HG03064 (cell line): ENCODE results near the gene CTNNBL1.

ENCODE experiments used
- ATAC-seq: cut with Tn5 transposase; IDR thresholded peaks from one replicate; pipeline ENCODE4 v1.9.1; 2021; ENCODE audit warnings: low read depth; ENCODE audit not compliant: unreplicated experiment

CTNNBL1 gene

DNA sequence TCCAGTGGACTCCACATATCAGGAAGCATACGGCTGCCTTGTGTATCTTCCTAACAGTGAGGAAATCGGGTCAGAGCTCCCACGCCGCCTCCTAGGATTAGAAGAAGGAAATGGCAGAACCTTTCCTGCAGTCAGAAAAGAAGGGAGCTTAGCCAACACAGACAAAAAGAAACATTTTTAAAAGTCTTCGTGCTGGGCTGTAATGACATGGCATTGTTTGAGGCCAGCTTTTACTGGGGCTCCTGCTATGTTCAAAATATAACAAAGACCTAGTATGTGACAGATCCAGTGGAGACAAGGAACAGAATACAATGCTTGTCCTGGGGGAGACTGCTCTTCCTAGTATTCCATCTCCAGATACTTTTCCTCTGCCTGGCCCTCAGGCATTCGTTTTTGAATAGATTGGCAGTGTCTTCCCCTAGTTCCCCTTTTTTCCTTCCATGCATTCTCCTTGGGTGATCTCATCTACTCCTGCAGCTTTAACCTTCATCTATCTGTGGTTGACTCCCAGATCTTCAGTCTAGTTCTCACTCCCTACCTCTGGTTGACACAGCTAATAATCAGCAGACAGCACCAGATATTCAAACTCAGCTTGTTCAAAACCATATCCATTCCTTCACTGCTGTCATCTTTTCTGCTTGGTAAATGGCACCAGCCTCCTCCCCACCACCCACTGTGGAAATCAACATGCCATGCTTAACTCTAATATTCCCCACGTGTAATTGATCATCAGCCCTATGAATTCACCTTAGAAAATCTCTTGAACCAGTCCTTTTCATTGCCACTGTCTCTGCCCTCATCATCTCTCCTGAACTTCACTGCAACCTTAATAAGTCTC lies 114.6 kb downstream of the CTNNBL1 start:
- no peak for ATAC-seq

DNA sequence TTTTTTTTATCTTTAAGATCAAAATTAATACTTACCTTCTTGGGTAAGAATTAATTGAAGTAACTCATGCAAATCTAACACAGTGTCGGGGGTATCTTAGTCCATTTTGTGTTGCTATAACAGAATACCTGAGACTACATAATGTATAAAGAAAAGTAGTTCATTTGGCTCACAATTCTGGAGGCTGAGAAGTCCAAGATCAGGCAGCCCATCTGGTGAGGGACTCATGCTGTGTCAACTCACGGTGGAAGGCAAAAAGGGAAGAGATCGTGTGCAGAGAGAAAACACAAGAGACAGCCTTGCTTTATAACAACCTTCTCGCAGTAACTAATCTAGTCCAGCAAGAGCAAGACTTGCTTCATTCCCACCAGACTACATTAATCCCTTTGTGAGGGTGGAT lies 116.2 kb downstream of the CTNNBL1 start:
- ATAC-seq, result no peak

DNA sequence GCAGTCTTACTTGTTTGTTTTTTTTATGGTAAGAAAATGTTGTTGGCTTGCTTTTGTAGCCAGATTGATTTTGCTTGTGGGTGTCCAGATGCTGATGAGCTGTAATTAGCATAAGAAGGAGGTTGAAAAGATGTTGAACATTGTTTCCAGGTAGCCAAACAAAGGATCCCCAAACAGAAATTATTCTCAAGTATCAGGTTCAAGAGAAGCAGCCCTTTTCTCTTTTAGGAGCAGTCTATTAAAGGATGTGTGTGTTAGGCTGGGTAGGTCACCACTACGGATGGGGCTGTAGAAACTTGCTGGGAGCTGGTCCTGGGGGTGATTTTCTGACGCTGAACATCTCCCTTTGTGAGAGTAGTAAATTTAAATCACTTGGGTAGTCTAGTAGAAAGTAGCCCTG lies 122.2 kb downstream of the CTNNBL1 start:
- no peak for ATAC-seq

DNA sequence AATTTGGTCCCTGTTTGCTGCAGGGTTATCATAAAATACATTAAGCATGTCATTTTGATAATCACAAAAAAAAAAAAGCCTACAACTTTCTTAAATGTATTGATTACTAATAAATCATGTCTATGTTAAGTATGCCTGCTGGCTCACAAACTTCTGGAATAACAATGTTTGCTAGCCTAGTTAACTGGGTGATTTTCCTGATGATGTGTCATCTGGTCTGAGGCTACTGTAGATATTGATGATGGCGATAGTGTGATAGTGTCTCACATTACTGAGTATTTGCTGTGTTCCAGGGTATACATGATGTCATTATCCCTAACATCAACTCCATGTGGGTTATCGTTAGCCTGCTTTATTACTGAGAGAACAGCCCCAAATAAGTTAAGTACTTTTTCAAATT lies 122.9 kb downstream of the CTNNBL1 start:
- no peak for ATAC-seq

GRCh38 chr20:37821696-37822095 lies 127.9 kb downstream of the CTNNBL1 start:
- ATAC-seq, result no peak

- ATAC-seq, result no peak
These were observed 128.3 kb downstream of the CTNNBL1 start for GRCh38 chr20:37822141-37822601.

- ATAC-seq, result no peak
These were observed 129.6 kb downstream of the CTNNBL1 start for GRCh38 chr20:37823296-37823980.

DNA sequence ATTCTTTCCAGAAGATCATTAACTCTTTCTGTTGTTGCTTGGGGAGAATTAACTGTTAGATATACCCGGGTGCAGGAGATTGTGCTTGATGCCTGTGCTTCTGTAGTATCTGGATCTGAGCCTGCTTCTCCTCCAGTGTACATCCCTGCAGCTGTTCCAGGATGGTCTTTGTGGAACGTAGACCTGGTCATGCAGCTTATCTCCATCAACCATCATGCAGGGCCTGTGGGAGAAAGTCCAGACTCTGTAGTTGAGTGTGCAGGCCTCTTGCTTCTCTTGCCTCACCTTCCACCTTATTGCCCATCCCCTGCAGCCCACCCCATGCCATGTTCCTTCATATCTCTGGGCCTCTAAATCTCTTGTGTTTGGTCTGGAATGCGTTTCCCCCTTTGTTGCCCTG lies 133.8 kb downstream of the CTNNBL1 start:
- ATAC-seq, result no peak

DNA sequence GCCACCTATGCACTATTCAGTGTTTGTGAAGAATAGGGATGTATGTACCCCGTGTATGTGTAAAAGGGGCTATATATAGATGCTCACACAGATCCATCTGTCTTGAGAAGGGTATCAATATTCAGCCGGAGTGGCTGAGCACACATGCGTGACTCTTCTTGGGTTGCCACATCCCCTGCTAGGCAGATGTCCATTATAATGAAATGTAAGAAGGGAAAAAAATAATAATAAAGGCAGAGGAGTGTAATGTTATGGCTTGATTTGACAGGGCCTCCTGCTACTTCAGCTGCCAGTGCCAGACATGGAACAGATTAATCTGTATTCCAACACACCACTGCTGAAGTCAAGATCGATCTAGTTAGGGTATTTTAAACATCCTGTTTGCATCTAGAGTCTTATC lies 134.9 kb downstream of the CTNNBL1 start:
- no peak for ATAC-seq

DNA sequence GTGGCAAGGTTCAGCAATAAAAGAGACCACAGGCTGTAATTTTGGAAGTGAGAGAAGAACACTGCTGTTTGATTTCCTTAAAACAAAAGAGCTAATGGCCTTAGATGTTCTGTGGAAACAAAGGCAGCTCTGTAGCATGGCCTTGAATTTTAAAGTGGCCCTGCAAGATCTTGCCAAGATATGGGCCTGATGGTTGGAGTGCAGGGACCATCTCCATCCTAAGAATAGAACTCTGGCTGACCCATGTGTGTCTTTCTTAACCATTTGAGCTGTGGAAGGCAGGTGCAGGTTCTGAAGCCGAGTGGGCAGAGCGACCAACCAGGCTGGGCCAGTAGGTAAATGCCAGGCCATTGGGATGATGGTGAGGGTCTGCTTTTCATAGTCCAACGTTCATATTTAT lies 135.3 kb downstream of the CTNNBL1 start:
- no peak for ATAC-seq

DNA sequence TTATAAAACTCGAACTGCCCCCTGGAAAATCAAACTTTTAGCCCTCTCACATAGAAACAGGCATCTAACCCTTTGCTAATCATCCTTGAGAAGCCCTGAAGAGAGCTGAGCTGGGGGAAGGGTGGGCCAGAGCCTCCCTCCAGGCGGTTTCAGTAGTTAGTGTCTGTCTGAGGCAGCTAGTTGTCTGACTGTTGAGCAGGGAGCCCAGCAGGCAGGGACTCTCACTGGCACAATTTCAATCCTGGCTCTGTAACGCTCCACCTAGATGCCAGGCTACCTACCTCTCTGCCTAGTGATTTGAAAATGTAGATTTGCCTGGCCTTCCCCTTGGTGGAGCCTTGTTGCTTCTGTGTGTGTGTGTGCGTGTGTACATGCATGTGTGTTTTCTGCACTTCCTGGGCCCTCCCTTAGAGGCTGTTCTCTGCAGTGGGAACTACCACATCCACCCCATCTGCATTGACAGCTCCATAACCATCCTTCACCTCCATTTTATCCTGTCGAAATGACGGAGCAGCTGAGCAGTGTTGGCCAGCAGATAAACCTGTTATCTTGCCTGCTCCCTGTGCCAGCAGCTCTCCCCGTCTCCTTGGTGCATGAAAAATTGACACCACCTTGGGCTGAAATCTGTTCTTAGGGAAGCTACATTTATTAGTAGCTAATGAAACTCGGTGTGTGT lies 139.5 kb downstream of the CTNNBL1 start:
- ATAC-seq, result no peak

DNA sequence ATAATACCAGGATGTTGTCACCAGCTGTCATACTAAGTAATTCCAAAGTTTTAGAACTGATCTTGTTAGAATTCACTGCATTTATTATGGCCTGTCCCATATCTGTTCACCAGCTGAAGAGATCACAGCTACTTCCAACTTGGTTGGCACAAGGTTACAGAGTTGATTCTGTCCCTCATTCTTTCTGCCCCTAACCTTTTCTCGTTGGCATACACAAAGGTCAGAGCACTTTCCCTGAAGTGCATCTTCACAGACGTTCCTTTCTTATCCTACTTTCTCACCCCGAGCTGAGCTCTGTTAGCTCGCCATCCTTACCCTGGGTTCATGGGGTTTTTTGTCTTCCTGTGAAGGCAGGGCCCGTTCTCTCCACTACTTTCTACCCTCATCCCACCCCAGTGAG lies 143.1 kb downstream of the CTNNBL1 start:
- no peak for ATAC-seq

DNA sequence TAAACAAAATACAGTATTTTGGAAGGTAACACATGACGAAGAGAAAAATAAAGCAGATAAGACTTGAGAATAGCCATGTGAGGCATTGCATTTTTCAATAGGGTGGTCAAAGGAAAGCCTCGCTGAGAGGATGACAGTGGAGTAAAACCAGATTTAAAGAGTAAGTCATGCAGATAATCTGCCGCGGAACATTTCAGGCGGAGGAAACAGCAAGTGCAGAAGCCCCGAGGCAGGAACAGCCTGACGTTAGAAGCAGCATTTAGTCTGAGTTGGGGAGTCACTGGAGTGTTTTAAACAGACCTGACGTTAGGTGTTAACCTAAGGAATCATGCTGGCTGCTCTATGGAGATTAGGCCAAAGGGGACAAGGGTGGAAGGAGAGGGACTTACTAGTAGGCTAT lies 144.1 kb downstream of the CTNNBL1 start:
- no peak for ATAC-seq

- no peak for ATAC-seq
These were observed 145.1 kb downstream of the CTNNBL1 start for GRCh38 chr20:37838769-37839431.

- no peak for ATAC-seq
These were observed 145.6 kb downstream of the CTNNBL1 start for GRCh38 chr20:37839432-37839827.

DNA sequence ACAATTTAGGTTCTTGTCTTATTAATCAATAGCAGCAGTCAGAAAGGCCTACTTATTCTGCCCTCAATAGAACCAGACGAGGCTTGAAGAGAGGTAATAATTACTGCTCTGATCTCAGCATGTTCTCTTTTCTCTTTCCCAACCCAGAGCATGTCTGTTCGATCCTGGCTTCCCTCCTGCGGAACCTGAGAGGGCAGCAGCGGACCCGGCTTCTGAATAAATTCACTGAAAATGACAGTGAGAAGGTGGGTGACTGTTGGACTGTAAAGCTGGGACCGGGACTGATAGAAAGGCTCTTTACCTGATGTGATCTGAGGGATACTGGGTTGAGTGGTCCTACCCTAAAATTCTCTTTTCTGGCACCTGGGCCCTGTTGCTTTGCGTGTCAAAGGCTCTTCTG lies 146.1 kb downstream of the CTNNBL1 start:
- ATAC-seq, result no peak

- ATAC-seq, result no peak
These were observed 147.6 kb downstream of the CTNNBL1 start for GRCh38 chr20:37841389-37841788.

GRCh38 chr20:37841971-37842370 lies 148.1 kb downstream of the CTNNBL1 start:
- ATAC-seq, result no peak

DNA sequence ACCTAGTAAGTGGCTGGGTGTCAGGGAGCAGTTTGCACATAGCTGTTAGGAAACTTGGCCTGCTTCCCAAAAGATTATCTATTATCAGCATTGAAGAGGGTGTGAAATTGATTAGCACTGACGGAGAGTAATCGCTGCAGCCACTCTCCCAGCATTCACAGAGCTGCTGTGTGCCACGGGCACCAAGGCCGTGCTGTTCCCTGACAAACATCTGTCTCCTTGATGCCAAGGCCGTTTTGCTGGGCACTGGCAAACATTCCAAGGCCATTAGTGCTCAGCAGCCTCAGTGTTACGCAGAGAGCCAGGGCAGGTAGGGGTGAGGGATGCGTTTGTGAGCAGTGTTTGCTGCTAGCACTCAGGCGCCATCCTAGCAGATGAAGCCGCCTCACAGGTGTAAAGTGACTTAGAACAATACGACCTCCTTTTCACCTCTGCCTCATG lies 151.4 kb downstream of the CTNNBL1 start:
- ATAC-seq, result no peak

DNA sequence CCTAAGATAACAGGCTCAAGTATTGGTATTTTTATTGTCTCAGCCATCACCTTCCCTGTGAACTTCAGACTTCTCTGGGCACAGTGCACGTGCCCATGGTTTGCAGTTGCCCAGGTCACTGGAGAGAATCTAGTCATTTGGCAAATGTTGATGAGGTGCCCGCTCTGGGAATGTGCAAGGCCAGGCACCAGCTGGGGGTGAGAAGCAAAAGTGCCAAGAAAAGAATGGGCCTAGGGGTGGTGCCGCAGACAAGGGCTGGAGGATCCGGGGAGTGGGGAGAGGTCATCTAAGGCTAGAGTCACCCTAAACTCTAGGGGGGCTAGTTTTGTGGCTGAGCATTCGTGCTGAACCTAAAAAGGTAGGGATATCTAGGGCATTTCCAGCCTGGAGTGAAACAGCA lies 152.0 kb downstream of the CTNNBL1 start:
- no peak for ATAC-seq

GRCh38 chr20:37846573-37846972 lies 152.7 kb downstream of the CTNNBL1 start:
- no peak for ATAC-seq
